GOT3 (cell line): ENCODE results near the gene MICU1.
"Not testable (repeated sequence)": the region's sequence is repeated elsewhere in the genome, so short reads cannot be mapped to it uniquely, and the experiment has no call there.

Experiments used
- DNase-seq: peaks from one replicate; lab custom pipeline; 2025; ENCODE audit warnings: mixed read lengths; lab: John Stamatoyannopoulos, UW

The MICU1 gene, protein sequence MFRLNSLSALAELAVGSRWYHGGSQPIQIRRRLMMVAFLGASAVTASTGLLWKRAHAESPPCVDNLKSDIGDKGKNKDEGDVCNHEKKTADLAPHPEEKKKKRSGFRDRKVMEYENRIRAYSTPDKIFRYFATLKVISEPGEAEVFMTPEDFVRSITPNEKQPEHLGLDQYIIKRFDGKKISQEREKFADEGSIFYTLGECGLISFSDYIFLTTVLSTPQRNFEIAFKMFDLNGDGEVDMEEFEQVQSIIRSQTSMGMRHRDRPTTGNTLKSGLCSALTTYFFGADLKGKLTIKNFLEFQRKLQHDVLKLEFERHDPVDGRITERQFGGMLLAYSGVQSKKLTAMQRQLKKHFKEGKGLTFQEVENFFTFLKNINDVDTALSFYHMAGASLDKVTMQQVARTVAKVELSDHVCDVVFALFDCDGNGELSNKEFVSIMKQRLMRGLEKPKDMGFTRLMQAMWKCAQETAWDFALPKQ

DNA sequence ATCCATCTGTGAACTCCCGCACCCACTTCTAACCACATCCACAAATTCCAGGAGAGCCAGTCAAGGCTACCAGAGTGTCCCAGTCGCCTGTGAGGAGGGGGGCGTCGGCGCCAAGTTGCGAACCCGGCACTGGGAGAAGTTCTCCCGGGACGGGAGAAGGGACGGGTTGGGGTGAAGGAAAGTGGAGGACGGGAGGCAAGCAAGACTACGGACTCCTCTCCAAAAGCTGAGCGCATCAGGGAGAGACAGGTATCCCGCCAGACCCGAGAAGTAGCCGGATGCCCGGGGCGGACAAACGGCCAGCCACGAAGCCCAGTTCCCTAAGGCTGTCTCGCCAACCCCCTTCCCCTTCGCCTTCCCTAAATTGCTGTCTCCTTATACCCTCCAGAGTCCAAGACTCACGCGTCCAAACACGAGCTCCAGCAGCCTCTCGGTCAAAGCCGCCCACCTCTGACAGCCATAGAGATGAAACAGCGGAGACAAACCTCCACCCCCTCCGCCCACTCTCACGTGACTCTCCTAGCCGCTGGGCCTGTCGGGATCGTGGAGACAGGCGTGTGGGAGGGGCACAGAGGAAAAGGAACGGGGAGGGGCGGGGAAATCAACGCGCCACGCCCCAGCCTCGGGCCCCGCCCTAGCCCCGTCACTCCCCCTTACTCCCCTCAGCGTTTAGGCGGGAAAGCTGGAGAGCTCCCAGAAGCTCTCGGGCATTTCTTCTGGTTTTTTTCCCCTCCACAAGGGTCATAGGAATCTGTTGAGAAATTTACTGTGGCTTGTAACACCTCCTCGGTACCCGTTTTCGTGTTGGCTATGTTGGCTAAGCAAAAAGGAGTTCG, at the start of gene MICU1:
TSS of gene MICU1 (minus strand) at position 472 of the 836 bp plus-strand sequence. CDS start 59,286 bp downstream, outside the sequence.
- DNase-seq, result peak; percentile 69

DNA sequence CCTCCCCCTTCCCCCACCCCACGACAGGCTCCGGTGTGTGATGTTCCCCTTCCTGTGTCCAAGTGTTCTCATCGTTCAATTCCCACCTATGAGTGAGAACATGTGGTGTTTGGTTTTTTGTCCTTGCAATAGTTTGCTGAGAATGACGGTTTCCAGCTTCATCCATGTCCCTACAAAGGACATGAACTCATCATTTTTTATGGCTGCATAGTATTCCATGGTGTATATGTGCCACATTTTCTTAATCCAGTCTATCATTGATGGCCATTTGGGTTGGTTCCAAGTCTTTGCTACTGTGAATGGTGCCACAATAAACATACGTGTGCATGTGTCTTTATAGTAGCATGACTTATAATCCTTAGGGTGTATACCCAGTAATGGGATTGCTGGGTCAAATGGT, 48.3 kb upstream of the MICU1 start:
- DNase-seq, result not testable (repeated sequence)

DNA sequence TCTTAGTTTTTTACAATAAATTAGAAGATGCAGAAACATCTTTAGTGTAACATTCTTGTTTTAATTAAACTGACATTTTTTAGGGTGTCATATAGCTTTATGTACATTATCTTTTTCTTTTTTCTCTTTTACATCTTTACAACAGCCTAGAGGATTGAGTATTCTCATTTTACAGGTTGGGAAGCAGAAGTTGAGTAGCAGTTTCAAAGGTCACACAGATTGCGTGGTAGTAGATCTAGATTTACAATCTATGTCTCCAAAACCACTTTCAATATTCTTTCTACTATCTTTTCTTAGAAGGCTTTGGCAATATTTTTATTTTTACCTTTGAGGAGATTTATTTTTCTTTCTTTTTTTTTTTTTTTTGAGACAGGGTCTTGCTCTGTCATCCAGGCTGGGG, 47.4 kb upstream of the MICU1 start:
- DNase-seq, result no peak

DNA sequence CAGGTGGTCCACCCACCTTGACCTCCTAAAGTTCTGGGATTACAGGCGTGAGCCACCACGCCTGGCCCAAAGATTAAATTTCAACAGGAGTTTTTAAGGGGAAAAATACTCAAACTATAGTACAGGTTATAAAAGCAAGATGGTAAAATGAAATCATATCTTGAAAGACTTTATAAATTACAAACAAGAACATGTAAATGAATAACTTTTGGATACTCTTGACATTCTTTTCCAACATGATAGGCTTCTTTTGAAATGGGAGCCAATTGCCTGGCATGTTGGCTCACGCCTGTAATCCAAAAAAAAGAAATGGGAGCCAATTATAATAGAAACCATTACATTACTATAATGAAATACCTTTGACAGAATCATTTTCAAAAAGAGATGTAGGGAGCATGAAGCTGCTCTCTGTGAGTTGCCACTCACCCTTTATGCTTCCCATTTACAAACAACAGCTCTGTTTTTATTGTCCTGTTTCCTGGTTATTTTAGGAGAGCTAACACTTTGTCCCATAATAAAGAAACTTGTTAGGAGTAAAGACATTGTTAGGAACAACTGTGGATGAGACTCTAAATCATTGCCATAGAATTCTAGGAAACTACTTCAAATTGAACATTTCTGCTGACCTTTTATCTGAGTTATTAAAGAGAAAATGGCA, 41.5 kb upstream of the MICU1 start:
- no peak for DNase-seq

DNA sequence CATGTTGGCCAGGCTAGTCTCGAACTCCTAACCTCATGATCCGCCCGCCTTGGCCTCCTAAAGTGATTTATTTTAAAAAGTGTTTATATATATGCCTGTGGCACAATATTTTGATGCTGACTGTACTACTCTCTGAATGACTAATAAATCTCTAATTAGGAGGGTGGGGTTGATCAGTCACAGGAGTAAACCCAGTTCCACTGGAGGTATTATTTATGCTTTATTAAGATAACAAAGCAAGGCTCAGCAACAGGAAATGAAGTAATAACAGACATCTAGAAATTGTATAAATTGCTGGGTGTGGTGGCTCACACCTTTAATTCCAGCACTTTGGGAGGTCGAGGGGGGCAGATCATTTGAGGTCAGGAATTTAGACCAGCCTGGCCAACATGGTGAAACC, 40.0 kb upstream of the MICU1 start:
- no peak for DNase-seq

DNA sequence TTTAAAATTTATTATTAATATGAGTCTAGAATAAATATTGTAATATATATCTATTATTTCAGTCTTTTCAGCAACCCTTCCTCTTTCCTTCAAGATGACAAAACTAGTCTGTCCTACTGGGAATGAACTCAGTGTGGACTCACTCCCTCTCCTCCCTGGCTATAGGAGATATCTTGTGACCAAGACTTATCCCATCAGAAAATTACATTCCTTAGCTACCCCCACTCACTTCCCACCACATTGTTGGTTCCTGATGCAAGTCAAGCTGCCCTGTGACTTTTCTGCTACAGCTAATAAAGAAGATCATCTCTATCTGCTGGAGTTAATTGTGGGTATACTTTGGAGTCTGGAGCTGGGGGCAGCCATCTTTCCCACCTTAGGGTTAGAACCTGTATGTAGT, 38.1 kb upstream of the MICU1 start:
- DNase-seq, result no peak

DNA sequence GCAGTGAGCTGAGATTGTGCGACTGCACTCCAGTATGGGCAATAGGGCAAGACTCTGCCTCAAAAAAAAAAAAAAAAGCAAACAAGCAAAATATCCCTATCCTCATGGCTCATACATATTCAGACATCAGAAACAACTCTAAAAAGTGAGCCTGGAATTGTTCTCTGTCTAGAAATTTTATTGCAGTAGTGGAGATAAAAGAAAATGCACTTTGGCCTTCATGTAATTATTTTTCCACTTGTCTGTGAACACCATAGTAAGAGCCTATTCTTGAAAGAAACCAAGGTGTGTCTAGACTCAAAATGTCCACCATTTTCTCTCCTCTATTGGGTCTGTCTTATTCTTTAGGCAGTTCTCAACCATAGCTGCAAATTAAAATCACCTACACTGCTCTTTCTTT, 35.6 kb upstream of the MICU1 start:
- no peak for DNase-seq

DNA sequence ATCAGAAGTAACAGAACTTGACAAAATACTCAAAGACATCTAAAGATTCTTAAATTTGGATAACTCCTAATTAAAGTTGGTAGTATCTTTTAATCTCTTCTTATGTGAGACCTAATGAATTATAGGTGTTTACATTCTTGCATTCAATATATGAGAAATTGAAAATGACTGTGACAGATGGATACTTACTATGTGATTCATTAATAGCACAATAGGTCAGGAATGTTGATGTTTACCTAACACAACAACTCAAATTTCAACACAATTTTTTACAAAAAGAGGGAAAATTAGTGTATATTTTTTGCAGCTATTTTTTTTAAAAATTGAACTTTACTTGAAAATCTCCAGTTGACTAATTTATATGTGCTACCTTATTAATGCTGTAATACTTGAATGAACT, 34.3 kb upstream of the MICU1 start:
- DNase-seq, result no peak

DNA sequence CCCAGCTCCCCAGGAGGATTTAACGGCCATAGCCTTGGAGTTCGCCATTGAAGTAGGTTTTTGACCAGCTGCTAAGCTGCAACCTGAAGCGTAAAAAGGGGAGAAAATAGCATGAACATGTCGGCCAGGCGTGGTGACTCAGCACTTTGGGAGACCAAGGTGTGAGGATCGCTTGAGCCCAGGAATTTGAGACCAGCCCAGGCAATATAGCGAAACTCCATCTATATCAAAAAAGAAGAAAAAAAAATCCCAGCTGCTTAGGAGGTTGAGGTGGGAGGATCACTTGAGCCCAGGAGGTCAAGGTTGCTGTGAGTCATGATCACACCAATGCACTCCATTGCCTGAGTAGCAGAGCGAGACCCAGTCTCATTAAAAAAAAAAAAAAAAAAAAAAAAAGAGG, 33.8 kb upstream of the MICU1 start:
- DNase-seq, result no peak

DNA sequence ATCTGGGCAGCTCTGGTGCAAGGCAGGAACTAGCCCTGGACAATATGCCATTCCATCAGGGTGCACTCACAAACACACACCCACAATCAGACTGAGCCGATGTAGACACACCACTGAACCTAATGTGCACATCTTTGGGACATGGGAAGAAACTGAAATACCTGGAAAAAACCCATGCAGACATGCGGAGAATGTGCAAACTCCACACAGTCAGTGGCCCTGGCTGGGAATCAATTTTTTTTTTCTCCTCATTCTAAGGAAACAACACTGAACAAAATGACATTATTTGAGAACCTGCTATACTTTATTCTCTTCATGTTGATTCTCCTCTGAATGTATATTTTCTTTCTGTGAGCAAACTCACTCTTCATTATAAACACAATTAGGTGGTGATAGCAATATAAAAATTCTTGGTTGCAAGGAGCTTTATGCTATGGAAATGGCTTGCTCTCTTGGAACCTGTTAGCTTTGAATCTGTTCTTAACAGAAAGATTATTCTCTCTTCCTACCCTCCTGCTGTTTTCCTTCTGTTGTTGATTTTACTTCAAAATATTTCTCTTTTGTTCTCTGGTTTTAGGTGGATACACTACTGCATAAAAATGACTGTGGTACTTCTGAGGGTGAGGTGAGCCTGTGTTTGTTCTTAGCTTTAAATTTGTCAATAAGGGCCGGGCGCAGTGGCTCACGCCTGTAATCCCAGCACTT, 33.0 kb upstream of the MICU1 start:
- no peak for DNase-seq

DNA sequence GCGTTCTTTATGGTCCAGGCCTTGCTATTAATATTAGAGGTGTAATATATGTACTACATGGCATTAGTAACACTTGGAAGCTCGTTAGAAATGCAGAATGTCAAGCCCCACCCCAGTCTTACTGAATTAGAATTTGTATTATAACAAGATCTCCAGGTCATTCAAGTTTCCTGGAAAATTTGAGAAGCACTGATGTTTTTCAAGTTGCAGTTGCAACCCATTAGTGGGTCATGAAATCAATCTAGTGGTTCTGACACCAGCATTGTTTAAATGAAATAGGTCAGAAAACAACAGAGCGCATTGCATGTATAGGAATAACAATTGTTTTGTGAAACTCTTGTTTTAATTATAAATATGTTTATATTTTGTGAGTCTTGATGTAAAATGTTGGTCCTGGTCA, 28.8 kb upstream of the MICU1 start:
- DNase-seq, result no peak

DNA sequence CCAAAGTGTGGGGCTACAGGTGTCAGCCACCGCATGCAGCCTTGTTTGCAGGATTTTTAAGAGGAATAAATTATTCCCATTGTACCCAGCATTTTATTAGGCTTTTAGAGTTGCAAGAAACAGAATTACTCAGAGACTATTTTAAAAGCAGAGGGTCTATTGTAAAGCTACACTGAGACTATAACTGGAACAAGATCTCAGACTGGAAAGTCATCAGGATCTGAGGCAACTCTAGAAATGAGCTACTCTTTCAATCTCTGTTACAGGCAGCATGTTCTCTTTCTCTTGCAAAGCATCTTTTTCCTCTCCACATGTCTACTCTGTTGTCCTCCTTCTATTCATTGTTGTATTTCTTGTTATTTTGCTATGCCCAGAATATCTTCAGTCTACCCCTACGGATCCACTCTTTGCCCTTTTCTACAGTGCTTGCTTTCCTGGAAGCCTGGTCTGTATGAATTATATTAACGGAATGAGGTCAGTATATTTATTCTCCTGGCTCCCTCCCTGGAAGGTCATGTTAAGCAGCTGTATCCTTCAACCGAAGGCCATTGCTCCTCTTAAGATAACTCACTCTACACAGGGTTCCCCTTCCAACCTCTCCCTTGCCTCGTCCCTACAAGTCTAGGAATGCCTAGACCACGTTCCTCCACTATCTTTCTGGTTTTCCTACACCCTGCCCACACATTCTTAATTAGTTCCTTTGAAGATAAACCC, 27.7 kb upstream of the MICU1 start:
- DNase-seq, result no peak

DNA sequence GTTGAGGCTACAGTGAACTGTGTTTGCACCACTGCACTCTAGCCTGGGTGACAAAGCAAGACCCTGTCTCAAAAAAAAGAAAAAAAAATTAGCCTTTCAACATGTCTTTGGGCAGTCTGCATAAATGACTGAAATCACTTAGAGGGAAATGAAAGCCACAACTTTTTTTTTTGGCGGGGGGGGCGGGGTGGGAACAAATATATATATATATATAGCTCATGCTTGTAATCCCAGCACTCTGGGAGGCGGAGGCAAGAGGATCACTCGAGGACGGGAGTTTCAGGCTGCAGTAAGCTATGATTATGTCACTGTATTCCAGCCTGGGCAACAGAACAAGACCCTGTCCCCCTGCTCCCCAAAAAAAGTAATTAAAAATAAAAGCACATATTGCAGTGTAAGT, 23.4 kb upstream of the MICU1 start:
- DNase-seq, result no peak

DNA sequence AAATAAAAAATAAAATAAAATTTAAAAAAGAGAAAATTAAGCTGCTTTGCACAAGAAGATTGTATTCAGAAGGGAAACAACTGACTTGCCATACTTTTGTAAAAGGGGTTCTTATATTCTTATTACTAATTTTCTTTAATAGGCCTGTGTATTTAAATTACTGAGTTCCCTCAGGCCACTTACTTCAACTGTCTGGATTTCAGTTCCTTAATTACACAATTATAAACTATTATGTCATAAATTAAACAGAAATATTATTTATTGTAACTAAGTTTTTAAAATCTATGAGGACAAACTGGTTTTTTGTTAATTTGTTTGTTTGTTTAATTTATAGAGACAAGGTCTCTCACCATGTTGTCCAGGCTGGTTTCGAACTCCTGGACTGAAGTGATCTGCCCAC, 22.4 kb upstream of the MICU1 start:
- no peak for DNase-seq

DNA sequence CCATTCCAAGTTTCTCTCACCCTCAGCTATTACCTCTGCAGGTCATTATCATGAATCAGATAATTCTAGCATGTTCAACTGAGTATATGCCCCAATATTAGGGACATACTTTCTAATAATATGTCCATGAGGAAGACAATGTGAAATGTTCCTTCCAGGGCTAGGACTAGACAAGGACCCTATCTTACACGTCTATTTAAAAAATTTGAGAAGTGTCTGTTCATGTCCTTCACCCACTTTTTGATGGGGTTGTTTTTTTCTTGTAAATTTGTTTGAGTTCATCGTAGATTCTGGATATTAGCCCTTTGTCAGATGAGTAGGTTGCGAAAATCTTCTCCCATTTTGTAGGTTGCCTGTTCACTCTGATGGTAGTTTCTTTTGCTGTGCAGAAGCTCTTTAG, 21.1 kb upstream of the MICU1 start:
- DNase-seq, result not testable (repeated sequence)

DNA sequence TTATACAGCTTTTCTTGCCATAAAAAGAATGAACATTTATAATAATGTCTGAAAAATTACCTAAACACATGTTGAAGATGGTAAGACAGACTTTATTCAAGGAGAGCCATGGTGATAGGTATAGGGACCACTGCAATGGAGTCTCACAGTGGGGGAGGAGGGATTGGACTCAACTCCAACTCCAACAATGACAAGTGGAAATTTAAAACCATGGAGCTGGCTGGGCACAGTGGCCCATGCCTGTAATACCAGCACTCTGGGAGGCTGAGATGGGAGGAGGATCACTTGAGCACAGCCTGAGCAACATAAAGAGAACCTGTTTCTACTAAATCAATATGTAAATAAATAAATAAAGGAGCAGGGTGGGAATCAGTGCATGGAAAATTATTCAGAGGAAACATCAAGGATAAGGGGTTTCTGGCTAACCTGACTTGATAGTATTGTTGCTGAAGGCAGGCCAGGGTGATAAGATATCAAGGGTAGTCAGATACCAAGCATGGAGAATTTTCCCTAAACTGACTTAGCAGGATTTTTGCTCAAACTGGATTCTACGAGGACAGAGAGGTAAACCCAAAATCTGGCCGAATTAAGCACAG, 19.5 kb upstream of the MICU1 start:
- DNase-seq, result no peak

DNA sequence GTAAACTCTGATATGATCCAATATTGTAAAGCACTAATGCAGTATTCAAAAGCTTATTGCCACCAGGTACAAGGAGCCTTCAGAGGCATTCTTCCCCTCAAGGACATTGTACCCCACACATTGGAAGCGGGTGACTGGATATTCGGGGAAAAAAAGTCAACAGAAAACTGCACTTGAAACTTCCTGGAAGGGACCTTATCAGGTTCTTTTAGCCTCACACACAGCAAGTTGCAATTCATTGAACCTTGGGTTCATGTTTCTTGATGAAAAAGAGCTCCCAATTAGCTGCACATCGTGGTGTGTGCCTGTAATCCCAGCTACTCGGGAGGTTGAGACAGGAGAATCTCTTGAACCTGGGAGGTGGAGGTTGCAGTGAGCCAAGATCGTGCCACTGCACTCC, 16.4 kb upstream of the MICU1 start:
- no peak for DNase-seq

DNA sequence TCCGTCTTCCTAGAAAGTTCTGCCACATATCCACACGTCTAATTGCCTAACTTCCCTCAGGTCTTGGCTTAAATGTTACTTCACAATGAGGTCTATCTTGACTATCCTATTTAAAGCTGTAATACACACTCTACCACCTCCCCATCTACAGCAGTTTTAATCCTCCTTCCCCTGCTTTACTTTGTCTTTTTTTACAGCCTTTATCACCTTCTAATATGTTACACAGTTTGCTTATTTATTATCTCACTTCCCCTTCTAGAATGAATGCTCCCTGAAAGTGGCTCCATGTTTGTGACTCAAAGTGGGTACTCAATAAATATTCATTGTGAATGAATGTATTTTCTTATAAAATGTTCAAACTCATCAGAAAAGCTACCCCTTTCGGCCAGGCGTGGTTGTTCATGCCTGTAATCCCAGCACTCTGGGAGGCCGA, 13.6 kb upstream of the MICU1 start:
- no peak for DNase-seq

DNA sequence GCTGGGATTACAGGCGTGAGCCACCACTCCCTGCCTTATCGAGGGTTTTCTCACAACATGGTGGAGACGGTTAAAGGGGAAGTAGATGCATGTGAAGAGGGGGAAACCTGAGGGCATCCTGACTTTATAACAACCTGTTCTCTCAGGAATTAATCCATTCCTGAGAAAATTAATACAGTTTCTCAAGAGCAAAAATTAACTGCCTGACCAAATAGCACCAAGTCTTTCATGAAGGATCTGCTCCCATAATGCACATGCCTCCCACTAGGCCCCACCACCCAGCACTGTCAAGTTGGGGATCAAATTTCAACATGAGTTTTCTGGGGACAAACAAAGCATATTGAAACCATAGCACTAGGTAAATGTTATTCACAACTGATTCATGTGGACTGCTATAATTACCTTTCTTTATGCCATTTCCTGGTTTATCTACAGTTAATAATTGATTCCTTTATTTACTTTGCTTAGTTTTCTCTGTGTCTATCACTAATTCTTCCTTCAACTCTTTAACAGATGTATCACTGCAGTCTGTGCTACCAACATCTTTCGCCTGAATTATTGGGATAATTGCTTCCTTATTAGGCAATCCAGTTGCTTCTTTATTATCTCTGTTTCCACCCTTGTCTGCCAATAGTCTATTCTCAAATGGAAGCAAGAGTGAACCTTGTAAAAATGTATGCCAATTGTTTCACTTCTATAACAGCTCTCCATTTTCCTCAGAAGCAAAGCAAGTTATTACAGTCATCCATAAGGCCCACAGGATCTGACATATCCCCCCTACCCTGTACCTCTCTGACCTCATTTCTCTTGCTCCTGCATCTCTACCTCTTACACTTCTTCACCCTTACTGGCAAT, 12.9 kb upstream of the MICU1 start:
- DNase-seq, result no peak

DNA sequence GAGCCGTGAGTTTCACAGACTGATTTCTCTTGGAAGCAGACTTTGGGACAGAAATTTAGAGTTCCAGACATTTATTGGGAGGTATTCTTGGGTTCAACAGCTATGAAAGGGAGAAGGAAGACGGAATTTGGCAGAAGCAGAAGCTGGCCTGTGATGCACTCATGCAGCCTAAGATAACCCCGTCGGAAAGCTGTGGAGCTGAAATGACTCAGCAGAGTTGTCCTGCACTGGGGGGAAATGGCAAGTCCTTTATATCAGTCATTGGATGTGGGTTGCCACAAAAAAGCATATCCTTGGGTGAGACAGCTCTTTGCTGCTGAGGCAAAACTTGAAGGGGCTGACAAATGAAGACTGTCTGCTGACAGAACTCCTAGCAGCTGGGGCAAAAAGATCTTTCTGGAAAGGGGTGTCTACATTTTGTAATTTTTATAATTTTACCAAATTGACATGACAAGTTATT, 11.5 kb upstream of the MICU1 start:
- DNase-seq, result no peak
